Esophagus muscularis mucosa (tissue), 4 donors: ENCODE measurements around the gene MRTFB. TPM values are rescaled to one million over a fixed set of nuclear protein-coding genes. Genes with fewer than 3 reads are reported as not detected.
A peak's percentile ranks its signal among the peaks of the same experiment; 100 is the strongest.

Experiments
- DNase-seq: peaks from one replicate; pipeline ENCODE4 v3.0.0-alpha.2; 2017; ENCODE audit errors: extremely low spot score
- H3K27ac ChIP-seq, 4 donors: fragments of 200-600 bp; sonication (generic); replicated peaks in 1 of 4; 1 replicate in 3 of 4; 2 replicates in 1 of 4; pipeline ENCODE4 v1.5.1; 2016 to 2019; ENCODE audit warnings: mild to moderate bottlenecking in 1 of 4
- H3K27me3 ChIP-seq, 4 donors: fragments of 200-600 bp; sonication (generic); one replicate each; pipeline versions ENCODE4 v1.5.1 to v1.6.0; 2016 to 2019
- H3K36me3 ChIP-seq, 4 donors: fragments of 200-600 bp; sonication (generic); one replicate each; pipeline ENCODE4 v1.5.1; 2016 to 2019
- H3K4me1 ChIP-seq, 4 donors: fragments of 200-600 bp; sonication (generic); one replicate each; pipeline ENCODE4 v1.5.1; 2016 to 2019
- H3K4me3 ChIP-seq, 4 donors: fragments of 200-600 bp; sonication (generic); 1 replicate in 2 of 4; 2 replicates in 2 of 4; pipeline ENCODE4 v1.5.1; 2016 to 2019; ENCODE audit warnings: mild to moderate bottlenecking in 4 of 4, moderate library complexity in 1 of 4
- H3K9me3 ChIP-seq, 4 donors: fragments of 200-600 bp; sonication (generic); 1 replicate in 3 of 4; 2 replicates in 1 of 4; pipeline ENCODE4 v1.5.1; 2016 to 2019
- CTCF ChIP-seq, 3 experiments: fragments of 200-600 bp in 2 of 3; fragments of 450-650 bp in 1 of 3; sonication (generic) in 2 of 3; IDR thresholded peaks; one replicate each; pipeline ENCODE4 v1.5.1; 2017 to 2019; ENCODE audit warnings: antibody characterized with exemption in 3 of 3, mild to moderate bottlenecking in 2 of 3, moderate library complexity in 1 of 3
- EP300 ChIP-seq: sonication (generic); formaldehyde crosslinking; IDR thresholded peaks from one replicate; pipeline ENCODE4 v1.6.1; 2017; ENCODE audit warnings: antibody characterized with exemption
- POLR2A ChIP-seq: fragments of 450-650 bp; IDR thresholded peaks from one replicate; pipeline ENCODE4 v1.6.1; 2017; ENCODE audit warnings: antibody characterized with exemption, moderate library complexity, mild to moderate bottlenecking, low read depth
- POLR2AphosphoS5 ChIP-seq, 2 donors: sonication (generic); formaldehyde crosslinking; IDR thresholded peaks; one replicate each; pipeline ENCODE4 v1.6.1; 2017; ENCODE audit warnings: antibody characterized with exemption in 2 of 2
- WGBS: methylation state at CpG from one replicate; pipeline ENCODE4 v1.1.5; 2018; 5-methylcytosine and 5-hydroxymethylcytosine counted together
- intact Hi-C: fragments of 100-400 bp; cut with DNase I; formaldehyde crosslinking; loops from one replicate; pipeline ENCODE4 v1.15.1; 2023
- total RNA-seq, 4 donors: library from RNA; depleted of rRNA; stranded (reverse); fragments of >200 nt; gene quantifications; one replicate each; pipeline versions ENCODE4 v1.1.0 to v1.2.1, GENCODE V29; 2016

MRTFB gene
- total RNA-seq, 4 donors from 2014 or later: 36.3 to 63.6 (median 48.2) TPM

DNA sequence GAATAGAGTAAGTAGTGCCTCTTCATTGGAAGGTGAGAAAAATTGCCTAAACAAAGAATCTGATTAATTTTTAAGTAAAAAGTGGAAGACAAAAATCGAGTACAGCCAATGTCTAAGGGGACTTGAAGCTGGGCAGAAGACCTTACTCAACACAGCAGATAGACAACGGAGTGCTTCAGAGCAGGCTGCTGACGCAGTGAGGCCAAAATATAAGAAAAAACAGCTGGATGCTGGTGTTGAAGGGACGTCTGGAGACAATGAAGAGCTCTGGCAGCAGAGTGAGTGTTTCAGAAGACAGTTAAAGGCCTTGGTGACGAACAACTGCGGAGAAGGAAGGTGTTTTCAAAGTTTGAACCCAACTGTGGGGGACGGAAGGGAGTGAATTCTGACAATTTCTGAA is 169.8 kb downstream of the MRTFB start:
- H3K36me3 ChIP-seq: peaks cover 23 to 88% (median 61%) of the 10 kb centered on the region in 4 donors

GRCh38 chr16:14241631-14242030 is 170.5 kb downstream of the MRTFB start:
- WGBS: 67% methylated on average over 3 of the region's 3 CpGs
- Histone ChIP-seq H3K4me1 (peaks cover 10 to 16% (median 14%) of the 10 kb centered on the region in 4 donors), H3K4me3 (no peak overlapping the region), H3K27me3 (no peaks in the 10 kb centered on the region), H3K27ac (no peak overlapping the region), H3K9me3 (no peaks in the 10 kb centered on the region), H3K36me3 (peaks cover 30 to 88% (median 62%) of the 10 kb centered on the region in 4 donors)
- DNase-seq: no peak
- intact Hi-C loops: loop anchor here (10.0 kb wide), 2 partner anchors 167 to 317 kb away; partner anchors contain the start of genes ERCC4 and MRTFB
- TF ChIP-seq POLR2AphosphoS5 (IDR thresholded peaks at IDR 0.05) (no peak), CTCF (IDR thresholded peaks at IDR 0.05) (no peak), POLR2A (no peak), EP300 (no peak)

More for the DNA sequence above, 169.8 kb downstream of the MRTFB start:
- WGBS: 75% methylated on average over 7 of the region's 7 CpGs
- DNase-seq: no peak
- H3K27ac ChIP-seq: peak overlapping the region in 2 of 4 donors; percentile 15 to 29
- H3K27me3 ChIP-seq: no peaks in the 10 kb centered on the region
- intact Hi-C loops: loop anchor here (10.0 kb wide), 2 partner anchors 166 to 316 kb away; partner anchors contain the start of genes ERCC4 and MRTFB
- peaks cover 10 to 16% (median 14%) of the 10 kb centered on the region in 4 donors for H3K4me1 ChIP-seq
- no peak for TF ChIP-seq POLR2AphosphoS5 (IDR thresholded peaks at IDR 0.05)
- TF ChIP-seq EP300: no peak
- no peak for TF ChIP-seq CTCF (IDR thresholded peaks at IDR 0.05)
- no peak for TF ChIP-seq POLR2A
- H3K4me3 ChIP-seq: no peak overlapping the region
- no peaks in the 10 kb centered on the region for H3K9me3 ChIP-seq

DNA sequence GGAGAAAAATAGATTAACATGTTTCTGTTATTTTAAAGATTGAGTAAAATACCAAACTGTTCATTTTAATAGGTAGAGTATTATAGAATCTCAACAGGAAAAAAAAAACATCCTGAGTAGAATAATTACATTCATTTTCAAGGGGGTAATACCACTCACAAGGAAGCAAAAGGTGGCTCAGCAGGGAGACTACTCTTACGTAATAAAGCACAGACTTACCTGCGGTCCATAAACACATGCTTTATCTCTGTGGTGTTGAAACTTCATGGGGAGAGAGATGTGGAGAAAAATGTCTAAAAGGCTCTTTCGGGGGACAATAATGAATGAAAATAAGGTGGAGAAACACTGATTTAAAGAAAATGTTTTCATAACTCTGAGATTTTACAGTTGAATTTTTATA is 171.7 kb downstream of the MRTFB start:
- Histone ChIP-seq H3K27me3 (no peaks in the 10 kb centered on the region), H3K4me1 (peaks cover 10 to 16% (median 14%) of the 10 kb centered on the region in 4 donors), H3K4me3 (no peak overlapping the region), H3K36me3 (peaks cover 41 to 88% (median 64%) of the 10 kb centered on the region in 4 donors), H3K9me3 (no peaks in the 10 kb centered on the region), H3K27ac (no peak overlapping the region)
- WGBS: 90% methylated on average over 3 of the region's 3 CpGs
- no peak for DNase-seq
- intact Hi-C loops: loop anchor here (10.0 kb wide), 2 partner anchors 168 to 318 kb away; partner anchors contain the start of genes ERCC4 and MRTFB
- TF ChIP-seq CTCF (IDR thresholded peaks at IDR 0.05) (no peak), EP300 (no peak), POLR2A (no peak)

DNA sequence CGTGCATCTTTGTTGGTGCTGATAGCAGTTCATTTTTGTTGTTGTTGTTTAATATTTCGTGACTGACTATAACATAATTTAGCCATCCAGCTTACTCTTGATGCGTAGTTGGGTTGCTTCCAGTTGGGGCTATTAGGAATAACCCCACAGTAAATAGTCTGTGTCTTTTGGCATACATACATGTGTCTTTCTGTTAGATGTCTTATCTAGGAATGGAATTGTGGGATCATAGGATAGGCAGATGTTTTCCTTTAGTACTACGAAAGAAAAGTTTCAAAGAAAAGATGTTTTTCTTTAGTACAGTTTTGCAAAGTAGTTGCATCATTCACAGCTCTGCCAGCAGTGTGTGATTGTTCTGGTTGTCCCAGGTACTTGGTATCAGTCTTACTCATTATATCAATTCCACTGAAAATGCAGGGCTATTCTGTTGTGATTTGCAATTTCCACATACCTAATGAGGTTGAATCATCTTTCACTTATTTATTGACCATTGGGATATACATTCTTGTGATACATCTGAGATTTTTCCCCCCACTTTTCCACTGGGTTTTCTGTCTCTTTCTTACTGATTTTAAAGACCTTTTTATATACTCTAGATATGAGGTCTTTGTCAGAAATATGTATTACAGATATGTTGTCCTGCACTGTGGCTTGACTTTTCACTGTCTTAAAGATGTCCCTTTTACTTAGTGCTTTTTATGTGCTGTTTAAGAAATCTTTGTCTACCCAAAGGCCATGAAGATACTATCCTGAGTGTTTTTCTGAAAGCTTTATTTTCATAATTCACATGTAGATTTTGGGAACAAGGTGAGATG is 173.3 kb downstream of the MRTFB start:
- no peaks in the 10 kb centered on the region for H3K27me3 ChIP-seq
- H3K4me1 ChIP-seq: peaks cover 10 to 16% (median 14%) of the 10 kb centered on the region in 4 donors
- H3K36me3 ChIP-seq: peaks cover 48 to 91% (median 68%) of the 10 kb centered on the region in 4 donors
- H3K27ac ChIP-seq: no peak overlapping the region
- TF ChIP-seq POLR2AphosphoS5 (IDR thresholded peaks at IDR 0.05): no peak
- TF ChIP-seq POLR2A: no peak
- TF ChIP-seq EP300: no peak
- no peak for TF ChIP-seq CTCF (IDR thresholded peaks at IDR 0.05)
- no peaks in the 10 kb centered on the region for H3K9me3 ChIP-seq
- intact Hi-C loops: loop anchor here (10.0 kb wide), 2 partner anchors 170 to 320 kb away; partner anchors contain the start of genes ERCC4 and MRTFB
- WGBS: 94% methylated on average over 4 of the region's 4 CpGs
- DNase-seq: no peak
- H3K4me3 ChIP-seq: no peak overlapping the region
